GM19351 (cell line): Measurements from ENCODE around the gene CDC25C.

Experiments
- ATAC-seq: cut with Tn5 transposase; IDR thresholded peaks from one replicate; pipeline ENCODE4 v1.9.1; 2021; ENCODE audit warnings: mild to moderate bottlenecking, moderate library complexity; ENCODE audit not compliant: unreplicated experiment

The CDC25C gene

DNA sequence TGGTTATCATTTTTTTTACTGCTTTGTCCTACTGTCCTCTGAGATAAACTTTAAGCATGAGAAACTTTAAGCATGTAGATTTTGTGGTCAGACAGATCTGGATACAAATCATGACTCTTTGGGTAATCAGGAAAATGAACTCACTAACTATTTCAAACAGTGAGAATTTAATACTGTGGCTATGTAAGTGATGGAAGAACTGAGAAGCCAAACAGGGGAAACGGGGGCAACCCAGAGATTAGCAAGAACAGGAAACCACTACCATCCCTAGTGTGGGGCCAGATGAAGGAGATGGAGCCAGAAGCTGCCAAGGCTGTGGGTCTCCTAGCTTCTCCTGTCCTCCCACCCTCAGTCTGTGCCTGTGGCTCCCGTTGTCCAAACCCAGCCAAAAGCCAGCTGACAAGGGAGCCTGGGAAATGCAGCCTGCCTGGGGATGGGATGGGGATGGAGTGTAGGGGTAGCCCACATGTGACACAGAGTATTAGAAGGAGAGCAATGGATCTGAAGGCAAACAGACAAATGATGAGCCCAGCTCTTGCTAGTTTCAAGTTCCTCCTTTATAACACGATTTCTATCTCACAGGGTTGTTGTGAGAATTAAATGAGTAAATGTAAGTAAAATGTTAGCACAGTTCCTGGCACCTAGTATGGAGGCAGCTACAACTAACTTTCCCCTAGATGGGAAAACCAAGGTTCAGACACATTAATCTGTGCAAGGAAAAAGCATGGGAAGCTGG is 90.8 kb downstream of the CDC25C start:
- ATAC-seq = no peak

DNA sequence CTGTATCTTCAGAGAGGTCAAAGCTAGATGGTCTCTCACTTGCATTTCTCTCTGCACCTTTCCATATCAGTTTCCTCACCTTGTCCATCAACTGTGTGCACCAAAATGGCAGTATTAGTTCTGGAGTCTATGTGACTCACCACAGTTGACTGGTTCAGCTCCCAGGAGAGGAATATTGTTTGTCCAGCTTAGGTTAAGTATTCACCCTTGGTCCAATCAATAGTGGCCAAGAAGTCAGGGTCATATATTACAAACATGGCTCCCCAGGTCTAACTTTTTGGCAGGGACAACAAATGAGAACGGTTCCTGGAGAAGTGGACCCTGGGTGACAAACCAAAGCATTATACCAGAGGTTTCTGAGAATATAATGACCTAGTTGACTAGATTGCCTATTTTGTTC is 93.6 kb downstream of the CDC25C start:
- no peak for ATAC-seq
